GM13977 (cell line): ENCODE measurements around the gene ACP1.

Source experiments
- DNase-seq: peaks from one replicate; pipeline ENCODE4 v3.0.0; 2012; ENCODE audit warnings: low spot score
- CTCF ChIP-seq: IDR thresholded peaks from 2 replicates; pipeline ENCODE4 v1.5.1; 2012; ENCODE audit warnings: mild to moderate bottlenecking, control low read depth; ENCODE audit not compliant: insufficient read depth; ENCODE audit errors: extremely low read depth, missing control alignments
- in situ Hi-C: fragments of 300-500 bp; cut with MboI; formaldehyde crosslinking; loops from one replicate; pipeline ENCODE4 v1.12.0; 2022; ENCODE audit warnings: low sequenced_read_pairs, low pct_unique_long_range_greater_than_20kb, mixed read lengths, inconsistent platforms; ENCODE audit not compliant: unreplicated experiment

The ACP1 gene

GRCh38 chr2:238869-239268, 25.9 kb upstream of the ACP1 start:
- in situ Hi-C loops, result no loop called here
- no peak for TF ChIP-seq CTCF
- no peak for DNase-seq

- DNase-seq, result no peak
- no peak for TF ChIP-seq CTCF
- in situ Hi-C loops, result no loop called here
These were observed 20.2 kb upstream of the ACP1 start for GRCh38 chr2:244547-244946.

- DNase-seq, result no peak
- in situ Hi-C loops, result no loop called here
- TF ChIP-seq CTCF, result peak; percentile 65
These were observed 18.1 kb upstream of the ACP1 start for GRCh38 chr2:246489-247144.

GRCh38 chr2:248724-249123, 16.0 kb upstream of the ACP1 start:
- DNase-seq, result no peak
- TF ChIP-seq CTCF, result no peak
- in situ Hi-C loops, result no loop called here

GRCh38 chr2:249538-250042, 15.2 kb upstream of the ACP1 start:
- in situ Hi-C loops, result no loop called here
- no peak for TF ChIP-seq CTCF
- DNase-seq, result no peak

GRCh38 chr2:252001-252602, 12.6 kb upstream of the ACP1 start:
- DNase-seq, result no peak
- in situ Hi-C loops, result no loop called here
- no peak for TF ChIP-seq CTCF

GRCh38 chr2:253202-253638, 11.5 kb upstream of the ACP1 start:
- no peak for TF ChIP-seq CTCF
- no peak for DNase-seq
- in situ Hi-C loops, result no loop called here
